Measurements from ENCODE around the gene CBFB. TPM values are rescaled to one million over a fixed set of nuclear protein-coding genes. Genes with fewer than 3 reads are reported as not detected.

Gene CBFB
- total and polyA plus RNA-seq, 7 experiments from 2014 or later = 53.2 to 223 (median 81.2) TPM

- H3K27me3 ChIP-seq (ENCODE audit: control insufficient read depth in 2 of 2, insufficient read depth in 2 of 2, low read length in 2 of 2) = no peaks in the 10 kb centered on the region
- POLR2A ChIA-PET = interaction anchor here (0.9 to 3.3 kb wide), 4 partner anchors 13 to 93 kb away, joined by 3 to 22 read pairs (median 4); partner anchors contain the start of gene CBFB
- intact Hi-C loops (cut with micrococcal nuclease) = loop anchor here (1.0 to 10.0 kb wide), 6 partner anchors 14 to 120 kb away; no protein-coding TSS in a partner anchor
These were observed 14.2 kb upstream of the CBFB start for GRCh38 chr16:67014634-67015312.

GRCh38 chr16:67015313-67015731 lies 13.6 kb upstream of the CBFB start:
- CTCF ChIA-PET = no interaction called here
- peak overlapping the region in 2 of 9 donors; percentile 41 to 95 for H3K27ac Mint-ChIP-seq
- peaks cover 0 to 61% (median 6%) of the 10 kb centered on the region in 7 donors for H3K4me1 Mint-ChIP-seq
- H3K4me3 Mint-ChIP-seq = peak overlapping the region in 4 of 10 donors; percentile 42 to 95 (median 69)
- peaks cover 0 to 11% (median 0%) of the 10 kb centered on the region in 5 donors for H3K36me3 Mint-ChIP-seq
- H3K4me1 ChIP-seq (ENCODE audit: control insufficient read depth in 2 of 2, insufficient read depth in 2 of 2, low read length in 2 of 2) = peaks cover 4 to 11% of the 10 kb centered on the region in 2 donors
- H3K4me3 ChIP-seq (ENCODE audit: low read length) = no peak overlapping the region
- no peaks in the 10 kb centered on the region for H3K27me3 Mint-ChIP-seq
- H3K27me3 ChIP-seq (ENCODE audit: control insufficient read depth in 2 of 2, insufficient read depth in 2 of 2, low read length in 2 of 2) = no peaks in the 10 kb centered on the region
- H3K36me3 ChIP-seq (ENCODE audit: control insufficient read depth in 2 of 3, insufficient read depth in 3 of 3, low read length in 3 of 3) = no peaks in the 10 kb centered on the region
- no peaks in the 10 kb centered on the region for H3K9me3 Mint-ChIP-seq
- intact Hi-C loops (cut with micrococcal nuclease) = loop anchor here (5.0 to 10.0 kb wide), 2 partner anchors 37 to 121 kb away; no protein-coding TSS in a partner anchor
- DNase-seq (no peak), ATAC-seq (no peak)
- POLR2A ChIA-PET = interaction anchor here (3.3 kb wide), 1 partner anchor 12 kb away, joined by 22 read pairs; the partner anchor contains the start of gene CBFB
- no peak overlapping the region for H3K27ac ChIP-seq (ENCODE audit: low read depth, low read length)
- H3K9me3 ChIP-seq (ENCODE audit: control insufficient read depth in 2 of 3, low read length in 3 of 3) = no peaks in the 10 kb centered on the region

More at GRCh38 chr16:67014634-67015312, 14.2 kb upstream of the CBFB start:
- no peaks in the 10 kb centered on the region for H3K36me3 ChIP-seq (ENCODE audit: control insufficient read depth in 2 of 3, insufficient read depth in 3 of 3, low read length in 3 of 3)
- H3K27ac Mint-ChIP-seq = peak overlapping the region in 3 of 9 donors; percentile 41 to 95 (median 67)
- CTCF ChIA-PET = interaction anchor here (0.6 to 1.2 kb wide), 3 partner anchors 140 to 1532 kb away, joined by 3 to 4 read pairs (median 4); no protein-coding TSS in a partner anchor
- DNase-seq = no peak
- no peaks in the 10 kb centered on the region for H3K9me3 ChIP-seq (ENCODE audit: control insufficient read depth in 2 of 3, low read length in 3 of 3)
- H3K9me3 Mint-ChIP-seq = no peaks in the 10 kb centered on the region
- H3K4me3 ChIP-seq (ENCODE audit: low read length) = peak overlapping the region; percentile 54
- ATAC-seq = no peak
- peak overlapping the region in 9 of 10 donors; percentile 76 to 95 (median 87) for H3K4me3 Mint-ChIP-seq
- no peak overlapping the region for H3K27ac ChIP-seq (ENCODE audit: low read depth, low read length)
- H3K4me1 ChIP-seq (ENCODE audit: control insufficient read depth in 2 of 2, insufficient read depth in 2 of 2, low read length in 2 of 2) = peaks cover 4 to 11% of the 10 kb centered on the region in 2 donors
- peaks cover 0 to 12% (median 0%) of the 10 kb centered on the region in 5 donors for H3K36me3 Mint-ChIP-seq
- H3K27me3 Mint-ChIP-seq = no peaks in the 10 kb centered on the region
- H3K4me1 Mint-ChIP-seq = peaks cover 0 to 62% (median 6%) of the 10 kb centered on the region in 7 donors

DNA sequence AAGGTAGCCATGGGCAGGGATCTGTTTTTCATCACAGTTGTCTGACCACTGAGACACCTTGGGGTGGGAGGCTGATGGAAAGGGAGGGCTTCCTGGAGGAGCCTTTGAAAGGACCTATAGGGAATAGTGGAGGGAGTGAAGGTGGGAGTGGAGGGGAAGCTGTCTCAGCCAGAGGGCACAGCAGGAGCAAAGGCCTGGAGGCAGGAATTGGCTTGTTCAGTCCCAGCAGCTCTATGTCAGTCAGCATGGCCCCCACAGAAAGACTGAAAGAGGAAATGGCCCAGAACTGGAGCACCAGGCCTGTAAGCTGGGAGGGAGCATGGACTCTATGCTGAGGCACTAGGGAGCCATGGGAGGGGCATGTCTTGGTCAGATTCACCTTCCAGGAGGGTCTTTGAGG lies 12.8 kb upstream of the CBFB start:
- no peak overlapping the region for H3K27ac ChIP-seq (ENCODE audit: low read depth, low read length)
- peaks cover 0 to 6% (median 0%) of the 10 kb centered on the region in 5 donors for H3K36me3 Mint-ChIP-seq
- H3K27ac Mint-ChIP-seq = peak overlapping the region in 2 of 9 donors; percentile 47 to 61
- ChIA-PET POLR2A (interaction anchor here (1.2 to 4.6 kb wide), 2 partner anchors 11 to 139 kb away, joined by 3 to 31 read pairs; partner anchors contain the start of gene CBFB), CTCF (interaction anchor here (0.7 to 3.4 kb wide), 2 partner anchors 85 to 141 kb away, joined by 3 to 36 read pairs; no protein-coding TSS in a partner anchor)
- H3K27me3 ChIP-seq (ENCODE audit: control insufficient read depth in 2 of 2, insufficient read depth in 2 of 2, low read length in 2 of 2) = no peaks in the 10 kb centered on the region
- H3K4me3 ChIP-seq (ENCODE audit: low read length) = no peak overlapping the region
- H3K4me3 Mint-ChIP-seq = peak overlapping the region in 1 of 10 donors; percentile 37
- H3K4me1 ChIP-seq (ENCODE audit: control insufficient read depth in 2 of 2, insufficient read depth in 2 of 2, low read length in 2 of 2) = peaks cover 4 to 11% of the 10 kb centered on the region in 2 donors
- H3K9me3 Mint-ChIP-seq = no peaks in the 10 kb centered on the region
- no peaks in the 10 kb centered on the region for H3K36me3 ChIP-seq (ENCODE audit: control insufficient read depth in 2 of 3, insufficient read depth in 3 of 3, low read length in 3 of 3)
- DNase-seq (no peak), ATAC-seq (no peak)
- peaks cover 0 to 57% (median 6%) of the 10 kb centered on the region in 7 donors for H3K4me1 Mint-ChIP-seq
- intact Hi-C loops (cut with micrococcal nuclease) = loop anchor here (5.0 to 10.0 kb wide), 2 partner anchors 36 to 121 kb away; no protein-coding TSS in a partner anchor
- no peaks in the 10 kb centered on the region for H3K27me3 Mint-ChIP-seq
- no peaks in the 10 kb centered on the region for H3K9me3 ChIP-seq (ENCODE audit: control insufficient read depth in 2 of 3, low read length in 3 of 3)

- DNase-seq = no peak
These were observed 12.1 kb upstream of the CBFB start for GRCh38 chr16:67016681-67017420.

DNA sequence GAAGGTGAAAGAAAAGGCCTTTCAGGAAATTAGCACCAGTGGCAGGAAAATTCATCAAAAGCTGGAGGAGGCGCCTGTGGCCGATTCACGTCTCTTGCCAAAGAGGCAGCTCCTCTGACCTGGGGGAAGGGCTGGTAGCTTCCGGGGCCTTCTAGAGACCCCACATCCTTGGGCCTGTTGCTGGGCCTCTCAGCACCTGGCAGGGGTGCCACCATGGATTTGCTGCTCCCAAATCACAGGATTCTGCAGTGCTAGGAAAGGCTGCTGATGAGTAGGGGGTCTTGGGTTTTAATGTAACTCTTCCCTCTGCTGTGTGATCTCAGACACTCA lies 11.6 kb upstream of the CBFB start:
- no peaks in the 10 kb centered on the region for H3K36me3 ChIP-seq (ENCODE audit: control insufficient read depth in 2 of 3, insufficient read depth in 3 of 3, low read length in 3 of 3)
- no peaks in the 10 kb centered on the region for H3K9me3 ChIP-seq (ENCODE audit: control insufficient read depth in 2 of 3, low read length in 3 of 3)
- ATAC-seq = no peak
- no peaks in the 10 kb centered on the region for H3K27me3 ChIP-seq (ENCODE audit: control insufficient read depth in 2 of 2, insufficient read depth in 2 of 2, low read length in 2 of 2)
- H3K9me3 Mint-ChIP-seq = no peaks in the 10 kb centered on the region
- H3K36me3 Mint-ChIP-seq = peaks cover 0 to 2% (median 0%) of the 10 kb centered on the region in 5 donors
- H3K27me3 Mint-ChIP-seq = no peaks in the 10 kb centered on the region
- intact Hi-C loops (cut with micrococcal nuclease) = loop anchor here (5.0 to 10.0 kb wide), 2 partner anchors 35 to 123 kb away; no protein-coding TSS in a partner anchor
- ChIA-PET POLR2A (interaction anchor here (0.6 to 4.6 kb wide), 9 partner anchors 10 to 167 kb away, joined by 3 to 31 read pairs (median 3); partner anchors contain the start of genes CBFB, FBXL8 and TRADD), CTCF (interaction anchor here (0.8 to 3.4 kb wide), 9 partner anchors 11 to 168 kb away, joined by 3 to 36 read pairs (median 9); partner anchors contain the start of genes B3GNT9, CBFB, FBXL8 and TRADD)
- peaks cover 4 to 11% of the 10 kb centered on the region in 2 donors for H3K4me1 ChIP-seq (ENCODE audit: control insufficient read depth in 2 of 2, insufficient read depth in 2 of 2, low read length in 2 of 2)
- H3K4me3 Mint-ChIP-seq = peak overlapping the region in 2 of 10 donors; percentile 16 to 21
- H3K4me1 Mint-ChIP-seq = peaks cover 0 to 50% (median 6%) of the 10 kb centered on the region in 7 donors
- DNase-seq = no peak
- H3K4me3 ChIP-seq (ENCODE audit: low read length) = no peak overlapping the region
- H3K27ac Mint-ChIP-seq = peak overlapping the region in 1 of 9 donors; percentile 43
- no peak overlapping the region for H3K27ac ChIP-seq (ENCODE audit: low read depth, low read length)

More at GRCh38 chr16:67016681-67017420, 12.1 kb upstream of the CBFB start:
- ChIA-PET CTCF (interaction anchor here (1.4 to 3.4 kb wide), 5 partner anchors 11 to 168 kb away, joined by 6 to 36 read pairs (median 15); partner anchors contain the start of genes B3GNT9, CBFB, FBXL8 and TRADD), POLR2A (interaction anchor here (1.2 to 4.6 kb wide), 4 partner anchors 10 to 168 kb away, joined by 3 to 31 read pairs (median 4); partner anchors contain the start of genes CBFB, FBXL8 and TRADD)
- H3K27me3 Mint-ChIP-seq = no peaks in the 10 kb centered on the region
- no peak overlapping the region for H3K27ac ChIP-seq (ENCODE audit: low read depth, low read length)
- no peaks in the 10 kb centered on the region for H3K27me3 ChIP-seq (ENCODE audit: control insufficient read depth in 2 of 2, insufficient read depth in 2 of 2, low read length in 2 of 2)
- H3K9me3 Mint-ChIP-seq = no peaks in the 10 kb centered on the region
- H3K9me3 ChIP-seq (ENCODE audit: control insufficient read depth in 2 of 3, low read length in 3 of 3) = no peaks in the 10 kb centered on the region
- no peak overlapping the region for H3K4me3 ChIP-seq (ENCODE audit: low read length)
- H3K36me3 ChIP-seq (ENCODE audit: control insufficient read depth in 2 of 3, insufficient read depth in 3 of 3, low read length in 3 of 3) = no peaks in the 10 kb centered on the region
- H3K4me3 Mint-ChIP-seq = peak overlapping the region in 1 of 10 donors; percentile 37
- H3K4me1 Mint-ChIP-seq = peaks cover 0 to 53% (median 6%) of the 10 kb centered on the region in 7 donors
- H3K4me1 ChIP-seq (ENCODE audit: control insufficient read depth in 2 of 2, insufficient read depth in 2 of 2, low read length in 2 of 2) = peaks cover 4 to 11% of the 10 kb centered on the region in 2 donors
- H3K36me3 Mint-ChIP-seq = peaks cover 0 to 3% (median 0%) of the 10 kb centered on the region in 5 donors
- no peak for ATAC-seq
- H3K27ac Mint-ChIP-seq = peak overlapping the region in 2 of 9 donors; percentile 47 to 61
- intact Hi-C loops (cut with micrococcal nuclease) = loop anchor here (5.0 to 10.0 kb wide), 2 partner anchors 35 to 122 kb away; no protein-coding TSS in a partner anchor
